ENCODE results near the gene HIBADH.

DNA sequence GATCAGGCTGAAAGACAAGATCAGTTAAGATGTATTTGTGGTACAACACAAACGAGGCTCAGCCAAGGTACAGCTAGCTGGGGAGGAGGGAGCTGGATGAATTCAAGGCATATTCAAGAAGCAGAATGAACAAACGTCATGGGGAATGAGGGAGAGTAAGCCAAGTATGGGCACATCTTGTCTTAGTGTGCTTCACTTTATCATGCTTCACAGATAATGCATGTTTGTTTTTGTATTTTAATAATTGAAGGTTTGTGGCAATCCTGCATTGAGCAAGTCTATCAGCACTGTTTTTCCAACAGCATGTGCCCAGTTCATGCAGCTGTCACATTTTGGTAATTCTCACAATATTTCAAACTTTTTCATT lies 135.4 kb downstream of the HIBADH start:
- TF ChIP-seq CTCF (optimal IDR thresholded peaks at IDR 0.05 in 1 of 3, IDR thresholded peaks at IDR 0.05 in 1 of 3, conservative IDR thresholded peaks at IDR 0.05 in 1 of 3; ENCODE audit: extremely low read depth in 1 of 3, insufficient read depth in 2 of 3, low read length in 3 of 3) (no peak), EZH2 (IDR thresholded peaks at IDR 0.05; ENCODE audit: low read length) (no peak)
